BLaER1 treated with 17β-estradiol and CSF1 and Interleukin-3, amounts not matched to agents 10 nM and 100 nM (cell line): ENCODE measurements around the gene RAC2.

ENCODE experiments used
- H3K27ac ChIP-seq, 11 experiments: shearing (Covaris generic); formaldehyde crosslinking; 2 replicates each; pipeline ENCODE4 v1.8.1; 2022
- H3K27me3 ChIP-seq, 11 experiments: shearing (Covaris generic); formaldehyde crosslinking; 2 replicates each; pipeline ENCODE4 v1.8.1; 2022
- H3K36me3 ChIP-seq, 11 experiments: shearing (Covaris generic); formaldehyde crosslinking; 2 replicates each; pipeline ENCODE4 v1.8.1; 2022
- H3K4me1 ChIP-seq, 10 experiments: shearing (Covaris generic); formaldehyde crosslinking; 2 replicates each; pipeline ENCODE4 v1.8.1; 2022
- H3K4me2 ChIP-seq, 11 experiments: shearing (Covaris generic); formaldehyde crosslinking; 2 replicates each; pipeline ENCODE4 v1.8.1; 2022
- H3K4me3 ChIP-seq, 10 experiments: shearing (Covaris generic); formaldehyde crosslinking; 2 replicates each; pipeline ENCODE4 v1.8.1; 2022
- H3K9ac ChIP-seq, 11 experiments: shearing (Covaris generic); formaldehyde crosslinking; 2 replicates each; pipeline ENCODE4 v1.8.1; 2022
- H3K9me3 ChIP-seq, 11 experiments: shearing (Covaris generic); formaldehyde crosslinking; replicated peaks in 1 of 11; 2 replicates each; pipeline ENCODE4 v1.8.1; 2022
- H4K20me1 ChIP-seq, 11 experiments: shearing (Covaris generic); formaldehyde crosslinking; 2 replicates each; pipeline ENCODE4 v1.8.1; 2022
- Cebpa-rat ChIP-seq, 11 experiments: shearing (Covaris generic); IDR thresholded peaks; 2 replicates each; pipeline ENCODE4 v1.8.1; 2022

Gene RAC2

DNA sequence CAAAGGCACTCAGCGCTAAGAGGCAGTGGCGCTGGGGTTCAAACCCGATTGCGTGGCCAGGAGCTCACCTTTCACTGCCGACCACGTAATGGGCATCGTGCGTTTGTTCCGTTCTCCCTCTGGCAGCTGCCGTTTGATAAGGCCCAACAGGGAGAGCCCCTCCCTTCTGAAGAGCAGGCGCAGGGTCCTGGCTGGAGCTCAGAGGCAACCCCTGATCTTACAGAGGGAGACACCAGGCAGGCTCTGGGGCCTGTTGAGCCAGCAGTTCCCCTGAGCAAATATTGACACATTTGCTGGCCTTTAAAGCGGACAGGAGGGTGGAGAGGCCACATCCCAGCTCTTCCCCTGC is 44.3 kb downstream of the RAC2 start:
- H3K9me3 ChIP-seq, result no peaks in the 10 kb centered on the region
- H3K9ac ChIP-seq, result peak overlapping the region in 10 of 11 experiments; percentile 0 to 57 (median 36); a peak in 17 of 22 replicates
- H3K4me1 ChIP-seq, result peaks cover 29 to 48% (median 41%) of the 10 kb centered on the region in 10 experiments
- TF ChIP-seq Cebpa-rat (IDR thresholded peaks at IDR 0.05), result no peak
- H3K27me3 ChIP-seq, result no peaks in the 10 kb centered on the region
- no peak overlapping the region for H3K4me3 ChIP-seq
- H3K4me2 ChIP-seq, result peak overlapping the region; percentile 20 to 98 (median 67)
- no peaks in the 10 kb centered on the region for H4K20me1 ChIP-seq
- peak overlapping the region in 5 of 11 experiments; percentile 2 to 23 (median 13); a peak in 3 of 22 replicates for H3K27ac ChIP-seq
- no peaks in the 10 kb centered on the region for H3K36me3 ChIP-seq

DNA sequence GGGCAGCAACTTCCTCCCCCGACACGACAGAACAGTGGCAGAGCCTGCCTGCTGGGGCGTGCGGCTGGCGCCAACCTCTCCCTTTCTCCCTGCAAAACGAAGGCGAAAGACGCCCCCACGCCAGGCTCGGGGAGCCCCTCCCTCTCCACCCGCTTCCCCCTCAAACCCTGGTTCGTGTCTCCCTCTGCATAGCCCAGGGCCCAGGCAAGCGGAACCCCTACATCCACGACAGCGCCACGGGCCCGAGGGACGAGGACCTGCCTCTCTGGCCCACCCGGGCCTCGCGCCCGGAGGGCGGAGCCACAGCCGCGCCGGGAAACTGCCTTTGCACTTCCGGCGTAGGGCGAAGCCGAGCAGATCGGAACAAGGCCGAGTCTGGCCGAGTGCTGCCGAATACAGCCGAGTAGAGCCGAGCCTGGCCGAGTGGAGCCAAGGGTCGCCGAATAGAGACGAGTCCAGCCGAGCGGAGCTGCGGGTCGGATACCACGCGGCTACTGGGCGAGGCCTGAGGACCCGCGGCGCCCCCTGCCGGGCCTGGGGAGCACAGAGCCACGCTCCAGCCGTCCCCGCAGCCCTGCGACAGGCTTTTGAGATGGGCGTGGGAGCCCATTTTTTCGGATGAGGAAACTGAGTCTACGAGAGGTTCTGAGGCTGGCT is 44.8 kb downstream of the RAC2 start:
- H3K9me3 ChIP-seq, result no peaks in the 10 kb centered on the region
- H3K4me3 ChIP-seq, result peak overlapping the region; percentile 58 to 77 (median 64)
- no peaks in the 10 kb centered on the region for H3K27me3 ChIP-seq
- H3K4me2 ChIP-seq, result peak overlapping the region; percentile 83 to 98 (median 93)
- H4K20me1 ChIP-seq, result no peaks in the 10 kb centered on the region
- peak overlapping the region; percentile 73 to 94 (median 87) for H3K27ac ChIP-seq
- H3K9ac ChIP-seq, result peak overlapping the region; percentile 79 to 91 (median 87)
- peaks cover 29 to 45% (median 36%) of the 10 kb centered on the region in 10 experiments for H3K4me1 ChIP-seq
- no peak for TF ChIP-seq Cebpa-rat (IDR thresholded peaks at IDR 0.05)
- no peaks in the 10 kb centered on the region for H3K36me3 ChIP-seq

DNA sequence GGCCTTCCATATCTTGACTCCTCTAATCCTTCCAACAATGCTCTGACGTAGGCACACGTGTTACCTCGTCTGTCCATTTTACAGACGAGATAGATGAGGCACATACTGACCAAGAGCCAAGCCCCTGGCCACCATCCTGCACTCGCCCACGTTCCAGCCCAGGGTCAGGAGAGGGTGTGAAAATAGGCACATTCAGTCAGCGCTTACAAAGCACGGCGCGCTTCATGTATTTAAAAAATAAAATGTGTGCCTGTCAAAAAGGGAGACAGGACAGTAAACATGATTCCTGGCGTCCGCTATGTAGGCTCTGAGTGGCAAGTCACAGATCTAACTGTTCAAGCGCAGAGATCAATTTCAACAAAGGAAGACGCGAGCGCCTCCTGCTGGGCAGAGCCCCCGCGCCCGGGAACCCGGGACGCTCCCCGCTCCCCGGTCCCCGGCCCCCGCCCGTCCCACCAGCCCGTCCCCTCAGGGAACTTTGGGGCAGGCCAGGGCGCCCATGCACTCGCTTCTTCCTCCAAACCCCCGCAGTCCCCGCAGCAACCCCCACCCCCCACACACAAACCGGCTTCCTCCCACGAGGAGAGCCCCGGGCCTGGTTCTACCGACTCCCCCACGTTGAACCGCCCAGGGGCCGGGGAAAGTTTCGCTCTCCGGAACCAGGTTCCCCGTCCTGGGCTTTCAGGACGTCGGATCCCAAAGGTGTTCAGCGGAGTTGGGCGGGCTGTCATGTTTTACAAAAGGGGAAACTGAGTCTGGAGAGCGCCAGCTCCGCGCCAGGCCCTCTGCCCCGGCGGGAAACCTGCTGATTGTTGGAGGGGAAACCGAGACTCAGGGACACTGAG is 45.6 kb downstream of the RAC2 start:
- H3K9ac ChIP-seq, result peak overlapping the region; percentile 79 to 91 (median 87)
- no peaks in the 10 kb centered on the region for H4K20me1 ChIP-seq
- TF ChIP-seq Cebpa-rat (IDR thresholded peaks at IDR 0.05), result no peak
- H3K27me3 ChIP-seq, result no peaks in the 10 kb centered on the region
- H3K4me2 ChIP-seq, result peak overlapping the region; percentile 83 to 98 (median 93)
- no peaks in the 10 kb centered on the region for H3K36me3 ChIP-seq
- H3K9me3 ChIP-seq, result peaks cover 0 to 3% (median 0%) of the 10 kb centered on the region in 11 experiments; a peak in 5 of 22 replicates
- peaks cover 29 to 45% (median 35%) of the 10 kb centered on the region in 10 experiments for H3K4me1 ChIP-seq
- peak overlapping the region; percentile 58 to 77 (median 64) for H3K4me3 ChIP-seq
- H3K27ac ChIP-seq, result peak overlapping the region; percentile 73 to 94 (median 87)

DNA sequence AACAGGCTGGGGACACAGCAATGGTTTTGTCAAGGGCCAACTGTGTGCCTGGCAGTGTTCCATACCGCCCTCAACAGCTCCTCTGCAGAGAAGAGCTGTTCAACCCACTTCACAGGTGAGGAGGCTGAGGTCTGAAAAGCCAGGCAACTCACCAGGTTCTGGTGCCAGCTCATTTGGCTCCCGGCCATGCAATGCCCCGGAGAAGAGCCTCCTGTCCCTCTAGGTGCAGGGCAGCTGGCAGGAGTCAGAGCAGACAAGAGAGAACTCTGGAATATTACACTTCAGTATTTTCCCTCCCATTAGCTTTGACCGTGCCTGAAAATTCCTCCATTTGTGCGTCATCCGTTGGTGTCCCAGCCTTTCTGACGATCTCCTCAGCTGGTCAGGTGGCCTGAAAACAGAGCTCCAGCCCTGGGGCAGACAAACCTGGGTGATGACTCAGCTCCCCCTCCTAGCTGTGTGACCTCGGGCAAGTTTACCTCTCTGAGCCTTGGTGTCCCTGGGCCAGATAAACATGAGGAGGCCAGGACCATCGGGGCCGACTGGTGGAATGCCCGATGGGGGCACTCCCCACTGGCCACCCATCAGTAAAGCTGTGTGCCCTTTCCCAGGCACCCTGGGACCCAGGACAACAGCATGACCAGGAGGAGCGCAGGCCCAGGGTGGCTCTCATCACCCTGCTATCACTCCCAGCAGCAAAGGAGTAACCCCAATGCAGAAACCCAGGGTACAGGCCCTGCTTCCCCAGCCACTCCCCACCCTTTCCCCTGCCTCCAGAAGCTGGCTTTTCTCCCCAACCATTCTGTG is 46.4 kb downstream of the RAC2 start:
- Histone ChIP-seq H3K36me3 (no peaks in the 10 kb centered on the region), H4K20me1 (no peaks in the 10 kb centered on the region), H3K27me3 (no peaks in the 10 kb centered on the region), H3K9me3 (peaks cover 5 to 11% (median 8%) of the 10 kb centered on the region in 11 experiments; a peak in 20 of 22 replicates), H3K4me1 (peaks cover 29 to 45% (median 35%) of the 10 kb centered on the region in 10 experiments), H3K27ac (peak overlapping the region in 10 of 11 experiments; percentile 32 to 94 (median 88); a peak in 18 of 22 replicates), H3K4me2 (peak overlapping the region; percentile 83 to 98 (median 93)), H3K9ac (peak overlapping the region; percentile 31 to 91 (median 85); a peak in 21 of 22 replicates), H3K4me3 (peak overlapping the region; percentile 58 to 77 (median 64); a peak in 18 of 20 replicates)
- no peak for TF ChIP-seq Cebpa-rat (IDR thresholded peaks at IDR 0.05)

DNA sequence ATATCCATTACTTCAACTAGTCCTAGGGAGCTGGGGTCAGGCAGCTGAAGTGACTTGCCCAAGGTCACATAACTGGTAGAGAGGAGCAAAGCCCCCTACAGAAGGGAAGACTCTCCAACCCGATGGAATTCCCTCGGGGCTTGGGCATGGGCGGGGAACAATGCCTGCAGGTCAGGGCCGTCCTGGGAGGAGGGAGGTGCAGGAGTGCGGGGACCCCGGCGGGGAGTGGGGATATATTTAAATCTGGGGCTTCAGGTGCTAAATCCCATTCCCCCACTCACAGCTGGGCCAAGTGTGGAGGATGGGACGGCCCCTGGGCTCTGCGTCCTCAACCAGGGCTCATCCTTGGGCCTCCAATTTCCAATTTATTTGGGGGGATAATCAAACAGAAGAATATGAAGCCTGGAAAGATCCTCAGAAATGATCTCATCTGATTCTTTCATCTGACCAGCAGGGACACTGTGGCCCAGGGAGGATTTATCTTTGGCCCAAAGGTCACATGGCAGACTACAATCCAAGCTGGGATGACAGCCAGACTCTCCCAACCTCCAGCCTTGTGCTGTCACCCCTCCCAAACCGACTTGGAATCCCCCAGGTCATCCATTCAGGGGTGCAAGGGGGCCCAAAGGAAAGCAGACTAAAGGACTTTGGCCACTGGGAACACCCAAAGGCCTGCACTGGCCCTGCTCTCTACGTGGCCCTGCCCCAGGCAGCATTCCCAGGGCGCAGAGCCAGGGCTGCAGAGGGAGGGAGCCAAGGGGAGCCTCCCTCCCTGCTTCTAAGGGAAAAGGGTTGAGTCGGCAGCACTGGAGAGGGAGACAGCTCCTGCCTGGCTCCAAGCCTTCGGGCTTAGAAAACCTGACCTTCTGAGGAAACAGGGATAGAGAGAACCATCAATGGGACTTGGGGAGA is 47.3 kb downstream of the RAC2 start:
- H3K4me2 ChIP-seq, result peak overlapping the region in 7 of 11 experiments; percentile 83 to 98 (median 93); a peak in 11 of 22 replicates
- H3K27me3 ChIP-seq, result no peaks in the 10 kb centered on the region
- H4K20me1 ChIP-seq, result no peaks in the 10 kb centered on the region
- H3K9me3 ChIP-seq, result peaks cover 6 to 16% (median 9%) of the 10 kb centered on the region in 11 experiments; a peak in 20 of 22 replicates
- peak overlapping the region in 2 of 11 experiments; percentile 81; a peak in 1 of 22 replicates for H3K9ac ChIP-seq
- no peak overlapping the region for H3K4me3 ChIP-seq
- H3K36me3 ChIP-seq, result no peaks in the 10 kb centered on the region
- H3K27ac ChIP-seq, result peak overlapping the region in 1 of 11 experiments; percentile 89; a peak in 1 of 22 replicates
- peaks cover 29 to 45% (median 35%) of the 10 kb centered on the region in 10 experiments for H3K4me1 ChIP-seq
- TF ChIP-seq Cebpa-rat (IDR thresholded peaks at IDR 0.05), result no peak

DNA sequence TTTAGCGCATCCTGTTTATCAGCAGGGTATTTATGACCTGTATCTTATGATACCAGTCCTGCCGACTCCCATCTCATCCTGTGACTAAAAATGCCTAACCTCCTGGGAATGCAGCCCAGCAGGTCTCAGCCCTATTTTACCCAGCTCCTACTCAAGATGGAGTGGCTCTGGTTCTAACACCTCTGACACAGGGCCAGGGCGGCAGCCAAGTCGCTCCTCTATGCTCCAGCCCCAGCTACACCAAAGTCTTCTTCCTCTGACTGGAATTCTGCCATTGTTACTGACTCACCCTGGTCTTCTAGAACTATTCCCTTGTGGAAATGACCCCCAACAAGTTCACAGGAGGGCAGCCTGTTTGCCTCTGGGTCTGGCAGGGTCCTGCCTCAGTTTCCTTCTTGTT is 48.1 kb downstream of the RAC2 start:
- H3K27me3 ChIP-seq, result no peaks in the 10 kb centered on the region
- H3K4me2 ChIP-seq, result peak overlapping the region in 2 of 11 experiments; percentile 9 to 25; a peak in 1 of 22 replicates
- H4K20me1 ChIP-seq, result no peaks in the 10 kb centered on the region
- no peaks in the 10 kb centered on the region for H3K36me3 ChIP-seq
- H3K4me3 ChIP-seq, result no peak overlapping the region
- H3K27ac ChIP-seq, result no peak overlapping the region
- 0 out of 22 replicates have a peak overlapping the region, but pooled peaks of 1 of the 11 experiments have one; percentile 12 for H3K9ac ChIP-seq
- TF ChIP-seq Cebpa-rat (IDR thresholded peaks at IDR 0.05), result no peak
- H3K9me3 ChIP-seq, result peaks cover 6 to 16% (median 9%) of the 10 kb centered on the region in 11 experiments; a peak in 20 of 22 replicates
- peaks cover 26 to 43% (median 32%) of the 10 kb centered on the region in 10 experiments for H3K4me1 ChIP-seq

DNA sequence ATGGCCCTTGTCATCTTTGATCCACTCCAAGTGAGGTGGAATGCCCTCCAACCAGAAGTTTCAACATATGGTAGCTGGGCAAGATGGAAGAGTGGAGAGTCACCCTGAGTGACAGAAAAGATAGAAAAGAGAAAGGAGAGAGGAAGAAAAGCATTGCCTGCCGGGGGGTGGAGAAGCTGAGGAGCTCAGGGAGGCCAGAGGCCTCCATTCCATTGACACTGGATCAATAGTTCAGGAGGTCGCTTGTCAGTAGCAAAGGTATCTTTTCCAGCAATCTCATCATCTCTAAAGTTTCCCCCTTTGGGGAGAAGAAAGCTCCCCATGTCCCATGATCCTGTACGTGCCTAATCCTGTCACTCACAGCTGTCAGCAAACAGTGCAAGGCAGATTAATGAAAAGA is 49.3 kb downstream of the RAC2 start:
- Histone ChIP-seq H3K27ac (no peak overlapping the region), H3K4me2 (no peak overlapping the region), H3K9ac (no peak overlapping the region), H3K4me3 (no peak overlapping the region), H3K9me3 (peaks cover 6 to 16% (median 9%) of the 10 kb centered on the region in 11 experiments; a peak in 20 of 22 replicates), H4K20me1 (no peaks in the 10 kb centered on the region), H3K27me3 (no peaks in the 10 kb centered on the region), H3K4me1 (peaks cover 14 to 31% (median 20%) of the 10 kb centered on the region in 10 experiments), H3K36me3 (no peaks in the 10 kb centered on the region)
- no peak for TF ChIP-seq Cebpa-rat (IDR thresholded peaks at IDR 0.05)
